Kidney tubule cell (primary cell): ENCODE measurements around the gene CD300LF.

ENCODE experiments used
- DNase-seq: peaks from one replicate; pipeline ENCODE4 v3.0.0-alpha.2; 2018; ENCODE audit warnings: low spot score

CD300LF gene

GRCh38 chr17:74712756-74713155, at the start of gene CD300LF:
Gene CD300LF (minus strand): TSS chr17:74712923. CDS start chr17:74712866, 57 bp downstream.
- no peak for DNase-seq

- DNase-seq, result no peak
Observed at GRCh38 chr17:74761931-74762330, 49.2 kb upstream of the CD300LF start.

GRCh38 chr17:74761419-74761818, 48.7 kb upstream of the CD300LF start:
- DNase-seq, result no peak

- DNase-seq, result peak; percentile 37
Observed at GRCh38 chr17:74760404-74761105, 47.8 kb upstream of the CD300LF start.

GRCh38 chr17:74759941-74760340, 47.2 kb upstream of the CD300LF start:
- no peak for DNase-seq

- DNase-seq, result peak; percentile 51
Observed at GRCh38 chr17:74759243-74759801, 46.6 kb upstream of the CD300LF start.

- DNase-seq, result peak; percentile 60
Observed at GRCh38 chr17:74758848-74759168, 46.1 kb upstream of the CD300LF start.

GRCh38 chr17:74757931-74758847, 45.5 kb upstream of the CD300LF start:
- DNase-seq, result peak; percentile 48

GRCh38 chr17:74757502-74757901, 44.8 kb upstream of the CD300LF start:
- DNase-seq, result no peak

GRCh38 chr17:74756891-74757290, 44.2 kb upstream of the CD300LF start:
- DNase-seq, result no peak

GRCh38 chr17:74755533-74755932, 42.8 kb upstream of the CD300LF start:
- no peak for DNase-seq

- no peak for DNase-seq
Observed at GRCh38 chr17:74754832-74755231, 42.1 kb upstream of the CD300LF start.

GRCh38 chr17:74752822-74753401, 40.2 kb upstream of the CD300LF start:
- DNase-seq, result no peak

GRCh38 chr17:74752415-74752814, 39.7 kb upstream of the CD300LF start:
- no peak for DNase-seq

GRCh38 chr17:74750327-74751069, 37.8 kb upstream of the CD300LF start:
- DNase-seq, result peak; percentile 57

- DNase-seq, result no peak
Observed at GRCh38 chr17:74750039-74750326, 37.3 kb upstream of the CD300LF start.

GRCh38 chr17:74749279-74750038, 36.7 kb upstream of the CD300LF start:
- DNase-seq, result peak; percentile 83

- DNase-seq, result peak; percentile 95
Observed at GRCh38 chr17:74748529-74749278, 36.0 kb upstream of the CD300LF start, which contains the start of gene NHERF1. Gene NHERF1 (plus strand): TSS chr17:74748628. CDS start chr17:74748847, 219 bp downstream.

GRCh38 chr17:74748279-74748528, 35.5 kb upstream of the CD300LF start:
- DNase-seq, result no peak

GRCh38 chr17:74746922-74747321, 34.2 kb upstream of the CD300LF start:
- no peak for DNase-seq

GRCh38 chr17:74746376-74746775, 33.7 kb upstream of the CD300LF start:
- no peak for DNase-seq
